Nephron progenitor cell (in vitro differentiated cells): ENCODE data around the gene CCDC107.

Experiments used
- DNase-seq: peaks from one replicate; pipeline ENCODE4 v3.0.0; 2021
- H3K27ac Mint-ChIP-seq: 2 replicates; pipeline ENCODE4 v1.8.0; 2021; ENCODE audit warnings: mild to moderate bottlenecking, moderate library complexity, mixed read lengths
- H3K27me3 Mint-ChIP-seq: 2 replicates; pipeline ENCODE4 v1.8.0; 2021; ENCODE audit warnings: mild to moderate bottlenecking, low read depth, mixed read lengths; ENCODE audit not compliant: poor library complexity
- H3K36me3 Mint-ChIP-seq: 2 replicates; pipeline ENCODE4 v1.8.0; 2021; ENCODE audit warnings: low read depth, mixed read lengths
- H3K4me1 Mint-ChIP-seq: 2 replicates; pipeline ENCODE4 v1.8.0; 2021; ENCODE audit warnings: mixed read lengths
- H3K4me3 Mint-ChIP-seq: 2 replicates; pipeline ENCODE4 v1.8.0; 2021; ENCODE audit warnings: mild to moderate bottlenecking, moderate library complexity, mixed read lengths
- H3K9me3 Mint-ChIP-seq: 2 replicates; pipeline ENCODE4 v1.8.0; 2021; ENCODE audit warnings: mild to moderate bottlenecking, moderate library complexity, mixed read lengths
- CTCF ChIP-seq: fragments of 200-600 bp; sonication (generic); IDR thresholded peaks from 2 replicates; pipeline ENCODE4 v1.5.0; 2021; ENCODE audit warnings: antibody characterized with exemption

Gene CCDC107

DNA sequence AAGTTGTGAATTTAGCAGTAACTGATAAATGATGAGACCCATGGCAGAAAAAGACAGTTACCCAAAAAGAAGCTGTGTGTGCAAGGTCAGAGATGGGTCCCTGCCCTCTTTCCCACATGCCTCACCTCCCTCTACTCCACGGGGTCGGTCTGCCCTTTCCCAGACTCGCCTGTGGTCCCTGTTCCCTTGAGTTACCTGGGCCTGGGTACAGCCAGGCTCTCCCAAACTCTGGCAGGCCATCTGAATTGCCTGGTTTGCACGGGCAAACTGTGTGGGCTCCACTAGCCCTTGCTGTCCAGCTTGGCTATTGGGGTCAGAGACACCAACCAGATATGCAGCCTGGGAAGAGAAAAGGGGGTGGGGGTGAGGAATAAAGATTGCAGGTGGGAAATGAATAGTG is 50.1 kb downstream of the CCDC107 start:
- H3K9me3 Mint-ChIP-seq = no peaks in the 10 kb centered on the region
- H3K4me1 Mint-ChIP-seq = peaks cover 8% of the 10 kb centered on the region
- peaks cover 73% of the 10 kb centered on the region for H3K36me3 Mint-ChIP-seq
- no peak overlapping the region for H3K4me3 Mint-ChIP-seq
- TF ChIP-seq CTCF = no peak
- H3K27ac Mint-ChIP-seq = no peak overlapping the region
- no peaks in the 10 kb centered on the region for H3K27me3 Mint-ChIP-seq
- DNase-seq = no peak

DNA sequence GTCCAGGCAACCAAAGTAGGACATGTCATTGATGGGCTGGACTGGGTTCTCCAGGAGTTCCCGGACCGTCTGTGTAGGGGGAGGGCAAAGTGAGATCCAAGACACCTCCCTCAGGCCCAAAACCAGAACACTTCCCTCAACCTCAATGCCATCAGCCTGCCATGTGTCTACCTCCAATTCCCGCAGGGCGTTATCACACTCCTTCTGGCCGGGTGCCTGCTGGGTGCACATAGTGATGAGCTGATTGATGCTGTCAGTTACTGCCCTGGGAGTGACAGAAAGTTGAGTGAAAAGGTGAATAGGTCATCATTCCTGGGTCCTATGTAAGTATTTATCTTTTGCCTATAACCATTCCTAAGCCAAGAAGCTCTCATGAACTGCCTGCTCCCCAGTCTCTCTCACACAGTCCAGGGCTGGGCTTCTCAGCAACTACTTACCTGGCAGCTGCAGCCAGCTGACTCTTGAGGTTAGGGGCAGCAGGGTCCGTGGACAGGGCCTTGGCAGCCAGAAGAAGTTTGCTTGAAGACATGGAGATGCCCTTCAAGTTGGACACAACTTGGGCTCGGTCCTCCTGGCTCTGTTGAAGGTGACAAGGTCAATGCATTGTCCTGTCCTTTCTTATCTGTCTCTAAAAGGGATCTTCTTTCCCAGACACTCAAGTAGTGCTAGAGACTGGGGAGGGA is 52.9 kb downstream of the CCDC107 start:
- no peak overlapping the region for H3K27ac Mint-ChIP-seq
- H3K4me3 Mint-ChIP-seq = no peak overlapping the region
- TF ChIP-seq CTCF = no peak
- H3K9me3 Mint-ChIP-seq = no peaks in the 10 kb centered on the region
- H3K27me3 Mint-ChIP-seq = no peaks in the 10 kb centered on the region
- no peak for DNase-seq
- peaks cover 8% of the 10 kb centered on the region for H3K4me1 Mint-ChIP-seq
- peaks cover 84% of the 10 kb centered on the region for H3K36me3 Mint-ChIP-seq
